Activated B cell treated with CpG ODN at 0.5 μM for 24 hours (primary cell): ENCODE measurements around the gene IL1RAPL1. TPM values are rescaled to one million over a fixed set of nuclear protein-coding genes. Genes with fewer than 3 reads are reported as not detected.

Experiments used
- ATAC-seq: fragments of 200-7000 bp; cut with Tn5 transposase; one replicate; pipeline ENCODE4 v1.10.0; 2021; ENCODE audit warnings: low read depth, mild to moderate bottlenecking, moderate library complexity
- CTCF ChIA-PET: fragments of 350-600 bp; sonication (Branson Sonifier 250); formaldehyde crosslinking; loops from one replicate; lab custom pipeline; 2021; ENCODE audit warnings: antibody characterized with exemption; lab: Charles Lee
- POLR2A ChIA-PET: fragments of 350-600 bp; sonication (Branson Sonifier 250); formaldehyde crosslinking; loops from one replicate; lab custom pipeline; 2021; ENCODE audit warnings: antibody characterized with exemption; lab: Charles Lee
- DNase-seq: peaks from one replicate; pipeline ENCODE4 v3.0.0; 2022
- H3K27ac Mint-ChIP-seq: one replicate; pipeline ENCODE4 v1.8.0; 2020; ENCODE audit warnings: mixed read lengths
- H3K27me3 Mint-ChIP-seq: one replicate; pipeline ENCODE4 v1.8.0; 2021; ENCODE audit warnings: mixed read lengths
- H3K36me3 Mint-ChIP-seq: one replicate; pipeline ENCODE4 v1.8.0; 2021; ENCODE audit warnings: low read depth, mixed read lengths
- H3K4me1 Mint-ChIP-seq: one replicate; pipeline ENCODE4 v1.8.0; 2021; ENCODE audit warnings: mixed read lengths
- H3K4me3 Mint-ChIP-seq: one replicate; pipeline ENCODE4 v1.8.0; 2020; ENCODE audit warnings: mild to moderate bottlenecking, mixed read lengths
- H3K9me3 Mint-ChIP-seq: one replicate; pipeline ENCODE4 v1.8.0; 2020; ENCODE audit warnings: mixed read lengths
- intact Hi-C: fragments of 100-400 bp; cut with micrococcal nuclease; formaldehyde crosslinking; loops from one replicate; pipeline ENCODE4 v1.15.1; 2024
- total RNA-seq: library from RNA; stranded (reverse); gene quantifications from 2 replicates; pipeline ENCODE4 v1.2.3, GENCODE V29; 2022
- TF ChIP-seq, protein P1 (sequence below): fragments of 200-600 bp; IDR thresholded peaks from one replicate; pipeline ENCODE4 v1.8.0; 2022; ENCODE audit warnings: antibody characterized with exemption, mild to moderate bottlenecking

IL1RAPL1 gene
- total RNA-seq, 1 donor from 2014 or later = not detected

DNA sequence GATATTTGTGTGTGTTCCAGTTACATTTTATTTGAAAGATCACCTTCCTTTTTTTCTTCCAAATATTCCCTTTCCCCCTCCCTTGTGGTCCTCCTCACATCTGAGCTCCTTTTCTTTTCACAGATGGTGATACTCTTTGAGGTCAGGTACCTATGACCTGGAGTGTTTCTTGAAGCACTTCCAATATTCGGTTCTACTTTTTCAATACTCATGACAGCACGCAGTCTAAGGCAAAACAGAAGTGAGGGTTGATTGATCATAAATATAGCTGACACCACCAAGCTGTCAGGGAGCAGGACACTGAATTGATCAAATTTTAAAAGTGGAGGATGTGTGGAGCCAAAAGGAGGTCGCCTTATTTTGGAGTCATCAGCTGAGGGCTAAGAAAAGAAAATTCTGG is 1293.7 kb downstream of the IL1RAPL1 start:
- ChIA-PET CTCF (no interaction called here), POLR2A (no interaction called here)
- Mint-ChIP-seq H3K4me3 (no peak overlapping the region), H3K27me3 (no peaks in the 10 kb centered on the region), H3K27ac (no peak overlapping the region), H3K9me3 (no peaks in the 10 kb centered on the region), H3K36me3 (no peaks in the 10 kb centered on the region), H3K4me1 (no peaks in the 10 kb centered on the region)
- intact Hi-C loops = no loop called here
- no peak for DNase-seq
- TF ChIP-seq, protein P1, sequence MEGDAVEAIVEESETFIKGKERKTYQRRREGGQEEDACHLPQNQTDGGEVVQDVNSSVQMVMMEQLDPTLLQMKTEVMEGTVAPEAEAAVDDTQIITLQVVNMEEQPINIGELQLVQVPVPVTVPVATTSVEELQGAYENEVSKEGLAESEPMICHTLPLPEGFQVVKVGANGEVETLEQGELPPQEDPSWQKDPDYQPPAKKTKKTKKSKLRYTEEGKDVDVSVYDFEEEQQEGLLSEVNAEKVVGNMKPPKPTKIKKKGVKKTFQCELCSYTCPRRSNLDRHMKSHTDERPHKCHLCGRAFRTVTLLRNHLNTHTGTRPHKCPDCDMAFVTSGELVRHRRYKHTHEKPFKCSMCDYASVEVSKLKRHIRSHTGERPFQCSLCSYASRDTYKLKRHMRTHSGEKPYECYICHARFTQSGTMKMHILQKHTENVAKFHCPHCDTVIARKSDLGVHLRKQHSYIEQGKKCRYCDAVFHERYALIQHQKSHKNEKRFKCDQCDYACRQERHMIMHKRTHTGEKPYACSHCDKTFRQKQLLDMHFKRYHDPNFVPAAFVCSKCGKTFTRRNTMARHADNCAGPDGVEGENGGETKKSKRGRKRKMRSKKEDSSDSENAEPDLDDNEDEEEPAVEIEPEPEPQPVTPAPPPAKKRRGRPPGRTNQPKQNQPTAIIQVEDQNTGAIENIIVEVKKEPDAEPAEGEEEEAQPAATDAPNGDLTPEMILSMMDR = no peak
- no peak for ATAC-seq

DNA sequence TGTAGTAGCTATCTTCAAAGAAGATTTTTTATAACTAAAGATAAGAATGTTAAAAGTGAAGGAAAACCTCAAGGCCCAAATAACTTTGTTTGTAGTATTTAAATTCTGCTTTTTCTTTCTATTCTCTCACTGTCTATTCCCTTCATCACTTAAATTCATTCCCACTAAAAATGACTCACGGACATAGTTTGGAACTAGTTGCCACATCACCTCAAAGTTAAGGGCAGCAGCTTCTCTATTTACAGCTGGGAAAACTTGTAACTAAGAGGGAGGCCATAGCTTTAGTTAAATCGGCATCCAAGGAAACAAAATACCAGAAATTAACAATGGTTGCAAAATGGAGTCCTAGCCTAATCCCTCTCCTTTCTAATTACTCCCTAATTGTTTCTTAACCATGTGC is 1302.8 kb downstream of the IL1RAPL1 start:
- intact Hi-C loops = no loop called here
- DNase-seq (no peak), ATAC-seq (no peak)
- TF ChIP-seq, protein P1 = no peak
- H3K27me3 Mint-ChIP-seq = no peaks in the 10 kb centered on the region
- H3K9me3 Mint-ChIP-seq = no peaks in the 10 kb centered on the region
- H3K27ac Mint-ChIP-seq = no peak overlapping the region
- H3K36me3 Mint-ChIP-seq = no peaks in the 10 kb centered on the region
- H3K4me1 Mint-ChIP-seq = no peaks in the 10 kb centered on the region
- H3K4me3 Mint-ChIP-seq = no peak overlapping the region
- ChIA-PET POLR2A (no interaction called here), CTCF (no interaction called here)

DNA sequence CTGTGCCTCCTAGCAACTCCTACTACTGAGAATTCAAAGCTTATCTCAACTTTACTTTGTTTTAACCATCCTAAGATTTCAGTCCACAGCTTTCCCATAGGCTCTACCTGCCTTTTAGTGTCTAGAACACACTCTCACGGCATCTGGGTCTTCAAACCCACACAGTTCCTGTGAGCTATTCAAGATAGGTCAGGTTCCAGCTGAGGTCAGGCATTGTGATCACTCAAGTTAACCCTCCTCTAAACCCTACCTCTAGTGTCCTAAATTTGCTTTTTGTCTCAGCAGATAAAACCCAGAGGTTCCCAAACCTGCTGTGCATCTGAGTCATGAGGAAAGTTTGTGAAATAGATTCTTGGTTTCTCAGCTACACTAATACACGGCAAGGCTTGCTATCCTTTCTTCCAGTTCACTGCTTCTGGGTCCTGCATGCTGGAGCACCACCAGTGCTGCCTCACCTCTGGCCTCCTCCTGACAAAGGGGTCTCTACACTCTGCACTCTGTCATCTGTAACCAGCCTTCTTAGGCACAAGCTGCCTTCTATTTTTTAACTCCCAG is 1303.5 kb downstream of the IL1RAPL1 start:
- Mint-ChIP-seq H3K4me3 (no peak overlapping the region), H3K9me3 (no peaks in the 10 kb centered on the region), H3K27me3 (no peaks in the 10 kb centered on the region), H3K27ac (no peak overlapping the region), H3K36me3 (no peaks in the 10 kb centered on the region), H3K4me1 (no peaks in the 10 kb centered on the region)
- ChIA-PET POLR2A (no interaction called here), CTCF (no interaction called here)
- DNase-seq (no peak), ATAC-seq (no peak)
- intact Hi-C loops = no loop called here
- TF ChIP-seq, protein P1 = no peak

DNA sequence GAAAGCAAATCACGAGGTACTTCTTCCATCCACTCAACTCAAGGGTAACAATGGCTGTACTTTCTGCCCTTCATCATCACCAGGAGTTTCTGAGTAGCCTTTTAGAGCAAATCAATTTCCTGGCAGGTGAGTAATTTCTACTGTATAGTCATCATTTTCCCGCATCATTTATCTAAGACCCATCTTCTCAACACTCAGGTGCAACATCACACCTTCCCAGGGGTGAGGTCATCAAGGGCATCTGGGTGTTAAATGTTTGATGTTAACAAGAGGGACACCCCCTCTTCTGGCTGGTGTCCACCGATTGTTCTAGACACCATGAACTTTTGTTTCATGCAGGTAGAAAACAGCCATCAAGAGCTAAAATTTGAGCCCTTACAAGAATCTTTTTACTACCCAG is 1314.8 kb downstream of the IL1RAPL1 start:
- Mint-ChIP-seq H3K4me3 (no peak overlapping the region), H3K4me1 (no peaks in the 10 kb centered on the region), H3K9me3 (no peaks in the 10 kb centered on the region), H3K27me3 (no peaks in the 10 kb centered on the region), H3K27ac (no peak overlapping the region), H3K36me3 (no peaks in the 10 kb centered on the region)
- intact Hi-C loops = no loop called here
- CTCF ChIA-PET = no interaction called here
- ATAC-seq = no peak
- POLR2A ChIA-PET = no interaction called here
- TF ChIP-seq, protein P1 = no peak
- no peak for DNase-seq

DNA sequence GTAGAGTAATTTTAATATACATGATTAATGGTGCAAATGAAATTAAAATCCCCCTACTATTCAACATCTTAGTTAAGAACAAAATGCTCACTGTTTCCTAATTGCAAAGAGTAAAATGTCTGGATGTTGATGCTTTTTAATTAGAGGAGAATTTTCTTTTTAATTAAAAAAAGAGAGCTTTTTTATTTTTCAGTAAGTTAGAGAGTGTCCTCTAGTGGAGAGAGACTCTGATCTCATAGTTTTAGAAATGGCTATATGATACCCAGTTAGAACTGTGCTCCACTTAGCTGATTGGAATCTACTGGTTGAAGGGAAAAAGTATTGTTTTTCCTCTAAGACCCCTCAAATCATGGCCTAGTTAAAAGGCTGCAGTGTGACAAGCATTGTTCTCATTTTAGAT is 1316.1 kb downstream of the IL1RAPL1 start:
- POLR2A ChIA-PET = no interaction called here
- DNase-seq (no peak), ATAC-seq (no peak)
- Mint-ChIP-seq H3K27me3 (no peaks in the 10 kb centered on the region), H3K4me1 (no peaks in the 10 kb centered on the region), H3K9me3 (no peaks in the 10 kb centered on the region), H3K4me3 (no peak overlapping the region), H3K36me3 (no peaks in the 10 kb centered on the region), H3K27ac (no peak overlapping the region)
- TF ChIP-seq, protein P1 = no peak
- intact Hi-C loops = no loop called here
- CTCF ChIA-PET = no interaction called here
